Left kidney (tissue), 2 donors: Measurements from ENCODE around the gene ASTN1. TPM values are rescaled to one million over a fixed set of nuclear protein-coding genes. Genes with fewer than 3 reads are reported as not detected.
A peak's percentile ranks its signal among the peaks of the same experiment; 100 is the strongest.

Experiments
- DNase-seq: peaks from one replicate; pipeline ENCODE4 v3.0.0-alpha.2; 2013
- polyA plus RNA-seq: library from polyadenylated mRNA; unstranded; fragments of 120-200 nt; gene quantifications from one replicate; pipeline ENCODE4 v1.2.1, GENCODE V29; 2013; ENCODE audit not compliant: insufficient read length

Gene ASTN1
- polyA plus RNA-seq, 1 donor: 1.4 TPM

- DNase-seq: peak; percentile 8
These were observed 238.0 kb downstream of the ASTN1 start for GRCh38 chr1:176926330-176927086.

- no peak for DNase-seq
These were observed 239.3 kb downstream of the ASTN1 start for GRCh38 chr1:176925223-176925622.

GRCh38 chr1:176923283-176923682 is 241.2 kb downstream of the ASTN1 start:
- DNase-seq: no peak

- DNase-seq: no peak
These were observed 244.8 kb downstream of the ASTN1 start for GRCh38 chr1:176919386-176920378.

GRCh38 chr1:176905648-176906047 is 258.9 kb downstream of the ASTN1 start:
- no peak for DNase-seq

- DNase-seq: no peak
These were observed 260.3 kb downstream of the ASTN1 start for GRCh38 chr1:176904057-176904751.

- no peak for DNase-seq
These were observed 261.0 kb downstream of the ASTN1 start for GRCh38 chr1:176903474-176903873.

- no peak for DNase-seq
These were observed 265.2 kb downstream of the ASTN1 start for GRCh38 chr1:176899321-176899720.

- DNase-seq: peak; percentile 80
These were observed 266.9 kb downstream of the ASTN1 start for GRCh38 chr1:176897350-176898236.

- no peak for DNase-seq
These were observed 268.3 kb downstream of the ASTN1 start for GRCh38 chr1:176896216-176896615.

- DNase-seq: no peak
These were observed 270.1 kb downstream of the ASTN1 start for GRCh38 chr1:176894450-176894849.

GRCh38 chr1:176893625-176894352 is 270.7 kb downstream of the ASTN1 start:
- no peak for DNase-seq

- no peak for DNase-seq
These were observed 276.0 kb downstream of the ASTN1 start for GRCh38 chr1:176888471-176889032.

- no peak for DNase-seq
These were observed 278.8 kb downstream of the ASTN1 start for GRCh38 chr1:176885751-176886150.

- no peak for DNase-seq
These were observed 279.2 kb downstream of the ASTN1 start for GRCh38 chr1:176885341-176885740.

GRCh38 chr1:176884911-176885310 is 279.6 kb downstream of the ASTN1 start:
- no peak for DNase-seq

GRCh38 chr1:176884286-176884685 is 280.2 kb downstream of the ASTN1 start:
- DNase-seq: no peak

- DNase-seq: peak; percentile 80
These were observed 283.4 kb downstream of the ASTN1 start for GRCh38 chr1:176880955-176881595.

- no peak for DNase-seq
These were observed 284.5 kb downstream of the ASTN1 start for GRCh38 chr1:176879784-176880620.
